Measurements from ENCODE around the gene ZNF217.
"Not testable (repeated sequence)": the region's sequence is repeated elsewhere in the genome, so short reads cannot be mapped to it uniquely, and the experiment has no call there.

ZNF217 gene

GRCh38 chr20:53593466-53594007 is at the start of gene ZNF217:
Gene ZNF217, minus strand, starts transcription at chr20:53593839. Its CDS starts 11,013 bp downstream, at chr20:53582826.
- peak in 1 of 2 experiments; percentile 63 for DNase-seq (ENCODE audit: low read depth in 2 of 2)

GRCh38 chr20:53643031-53643832 is 49.6 kb upstream of the ZNF217 start:
- peak; percentile 37 to 44 for DNase-seq (ENCODE audit: low read depth in 2 of 2)

GRCh38 chr20:53642196-53643030 is 48.8 kb upstream of the ZNF217 start:
- no peak for DNase-seq (ENCODE audit: low read depth in 2 of 2)

GRCh38 chr20:53639647-53640440 is 46.2 kb upstream of the ZNF217 start:
- no peak for DNase-seq (ENCODE audit: low read depth in 2 of 2)

- DNase-seq (ENCODE audit: low read depth in 2 of 2), result no peak
These were observed 45.5 kb upstream of the ZNF217 start for GRCh38 chr20:53639128-53639527.

GRCh38 chr20:53637310-53637709 is 43.7 kb upstream of the ZNF217 start:
- not testable (repeated sequence) for DNase-seq (ENCODE audit: low read depth in 2 of 2)

GRCh38 chr20:53636540-53637097 is 43.0 kb upstream of the ZNF217 start:
- no peak for DNase-seq (ENCODE audit: low read depth in 2 of 2)

- DNase-seq (ENCODE audit: low read depth in 2 of 2), result no peak
These were observed 41.6 kb upstream of the ZNF217 start for GRCh38 chr20:53635221-53635620.

- no peak for DNase-seq (ENCODE audit: low read depth in 2 of 2)
These were observed 38.4 kb upstream of the ZNF217 start for GRCh38 chr20:53631909-53632662.

- no peak for DNase-seq (ENCODE audit: low read depth in 2 of 2)
These were observed 35.8 kb upstream of the ZNF217 start for GRCh38 chr20:53629436-53629835.

GRCh38 chr20:53628758-53629157 is 35.1 kb upstream of the ZNF217 start:
- DNase-seq (ENCODE audit: low read depth in 2 of 2), result not testable (repeated sequence)

- DNase-seq (ENCODE audit: low read depth in 2 of 2), result no peak
These were observed 34.4 kb upstream of the ZNF217 start for GRCh38 chr20:53628076-53628475.

GRCh38 chr20:53627001-53627400 is 33.4 kb upstream of the ZNF217 start:
- DNase-seq (ENCODE audit: low read depth in 2 of 2), result not testable (repeated sequence)

- DNase-seq (ENCODE audit: low read depth in 2 of 2), result no peak
These were observed 32.9 kb upstream of the ZNF217 start for GRCh38 chr20:53626584-53626983.

GRCh38 chr20:53625311-53626129 is 31.9 kb upstream of the ZNF217 start:
- no peak for DNase-seq (ENCODE audit: low read depth in 2 of 2)

- not testable (repeated sequence) for DNase-seq (ENCODE audit: low read depth in 2 of 2)
These were observed 31.2 kb upstream of the ZNF217 start for GRCh38 chr20:53624927-53625250.

- peak in 1 of 2 experiments; percentile 35 for DNase-seq (ENCODE audit: low read depth in 2 of 2)
These were observed 30.0 kb upstream of the ZNF217 start for GRCh38 chr20:53623454-53624211.

- DNase-seq (ENCODE audit: low read depth in 2 of 2), result no peak
These were observed 29.5 kb upstream of the ZNF217 start for GRCh38 chr20:53623134-53623453.

Measured in stimulated activated CD4-positive, alpha-beta T cell treated with anti-CD3 and anti-CD28 coated beads, Interleukin-12 subunit alpha, Interleukin-12 subunit beta, amount 100 ng/mL, for 24 hours (primary cell).